H1 (cell line): ENCODE data around the gene VWA5B2. TPM values are rescaled to one million over a fixed set of nuclear protein-coding genes. Genes with fewer than 3 reads are reported as not detected.

ENCODE experiments used
- CTCF ChIA-PET: fragments of 300-600 bp; sonication (Branson Sonifier 250); formaldehyde crosslinking; loops from one replicate; lab custom pipeline; 2021; ENCODE audit not compliant: partially characterized antibody; lab: Charles Lee
- POLR2A ChIA-PET: fragments of 300-600 bp; sonication (Branson Sonifier 250); formaldehyde crosslinking; loops from one replicate; lab custom pipeline; 2021; ENCODE audit warnings: inconsistent platforms; ENCODE audit not compliant: partially characterized antibody; lab: Charles Lee
- DNase-seq, 2 experiments: peaks; one replicate each; pipeline versions ENCODE4 v3.0.0 to v3.0.0-alpha.2; 2010 to 2022; ENCODE audit warnings: low spot score in 2 of 2, low read depth in 1 of 2, mixed read lengths in 1 of 2
- FAIRE-seq: peaks from 2 replicates; lab custom pipeline; 2011; peaks lifted over from hg19 to GRCh38; lab: Jason Lieb, UNC
- H2AFZ ChIP-seq: 2 replicates; pipeline ENCODE4 v1.8.1; 2012; ENCODE audit warnings: low read length, inconsistent platforms
- H2AK5ac ChIP-seq: 2 replicates; pipeline ENCODE4 v1.6.1; 2013; ENCODE audit warnings: low read depth, low read length
- H2BK120ac ChIP-seq: replicated peaks from 2 replicates; pipeline ENCODE3; 2013; ENCODE audit warnings: low read depth, low read length, inconsistent platforms
- H2BK12ac ChIP-seq: 2 replicates; pipeline ENCODE4 v1.6.1; 2013; ENCODE audit warnings: low read depth, low read length
- H2BK15ac ChIP-seq: 2 replicates; pipeline ENCODE4 v1.6.1; 2013; ENCODE audit warnings: low read length
- H2BK20ac ChIP-seq: 2 replicates; pipeline ENCODE4 v1.6.1; 2013; ENCODE audit warnings: low read length
- H2BK5ac ChIP-seq: 2 replicates; pipeline ENCODE4 v1.6.1; 2013; ENCODE audit warnings: low read depth, low read length
- H3K14ac ChIP-seq: 2 replicates; pipeline ENCODE4 v1.6.1; 2013; ENCODE audit warnings: inconsistent platforms; ENCODE audit not compliant: insufficient read length
- H3K18ac ChIP-seq: 2 replicates; pipeline ENCODE4 v1.6.1; 2013; ENCODE audit warnings: low read length; ENCODE audit errors: extremely low read depth
- H3K23ac ChIP-seq: 2 replicates; pipeline ENCODE4 v1.6.1; 2013; ENCODE audit warnings: inconsistent platforms; ENCODE audit not compliant: insufficient read length
- H3K23me2 ChIP-seq: 2 replicates; pipeline ENCODE4 v1.6.1; 2013; ENCODE audit warnings: low read depth, low read length
- H3K27ac ChIP-seq: 2 replicates; pipeline ENCODE4 v1.6.1; 2011; ENCODE audit warnings: low read depth, low read length, inconsistent platforms
- H3K27me3 ChIP-seq, 4 experiments: replicated peaks in 1 of 4; 1 replicate in 1 of 4; 2 replicates in 3 of 4; pipeline versions ENCODE4 v1.6.1 to v1.8.1; 2011 to 2013; ENCODE audit warnings: low read length in 3 of 4, mild to moderate bottlenecking in 3 of 4, inconsistent platforms in 2 of 4, mixed read lengths in 2 of 4, moderate library complexity in 1 of 4; ENCODE audit not compliant: control insufficient read depth in 3 of 4, insufficient read depth in 3 of 4; ENCODE audit errors: extremely low read depth in 1 of 4
- H3K36me3 ChIP-seq, 4 experiments: 2 replicates each; pipeline versions ENCODE4 v1.6.1 to v1.8.1; 2011 to 2013; ENCODE audit warnings: mild to moderate bottlenecking in 4 of 4, low read length in 3 of 4, moderate library complexity in 2 of 4, control low read depth in 1 of 4, inconsistent platforms in 1 of 4; ENCODE audit not compliant: insufficient read depth in 4 of 4, control insufficient read depth in 2 of 4
- H3K4ac ChIP-seq: replicated peaks from 2 replicates; pipeline ENCODE3; 2013; ENCODE audit warnings: low read length, low read depth, mixed read lengths, inconsistent platforms; ENCODE audit not compliant: insufficient read length
- H3K4me1 ChIP-seq, 4 experiments: replicated peaks in 1 of 4; 1 replicate in 1 of 4; 2 replicates in 3 of 4; pipeline versions ENCODE4 v1.6.1 to v1.8.1; 2011 to 2013; ENCODE audit warnings: low read length in 3 of 4, inconsistent platforms in 2 of 4, mixed read lengths in 1 of 4; ENCODE audit not compliant: insufficient read depth in 4 of 4, control insufficient read depth in 3 of 4
- H3K4me2 ChIP-seq, 2 experiments: 2 replicates each; pipeline versions ENCODE4 v1.6.1 to v1.8.1; 2011 to 2013; ENCODE audit warnings: low read depth in 2 of 2, low read length in 2 of 2, control low read depth in 1 of 2, inconsistent platforms in 1 of 2, mild to moderate bottlenecking in 1 of 2; ENCODE audit not compliant: insufficient read depth in 1 of 2
- H3K4me3 ChIP-seq, 4 experiments: fragments of 200-600, 300-600 bp in 1 of 4; sonication (generic), shearing (Covaris generic), sonication (Bioruptor Twin) in 1 of 4; 2 replicates each; pipeline versions ENCODE4 v1.5.1 to v1.8.1; 2011 to 2016; ENCODE audit warnings: low read length in 4 of 4, low read depth in 3 of 4, control low read depth in 2 of 4, inconsistent platforms in 2 of 4, mild to moderate bottlenecking in 2 of 4, mixed read lengths in 1 of 4, moderate library complexity in 1 of 4; ENCODE audit not compliant: insufficient read depth in 2 of 4; ENCODE audit errors: extremely low read depth in 1 of 4
- H3K56ac ChIP-seq: replicated peaks from 2 replicates; pipeline ENCODE3; 2013; ENCODE audit warnings: low read depth, mild to moderate bottlenecking, mixed read lengths, low read length, inconsistent platforms; ENCODE audit not compliant: insufficient read length
- H3K79me1 ChIP-seq: 2 replicates; pipeline ENCODE4 v1.6.1; 2013; ENCODE audit warnings: low read depth, low read length, control low read depth
- H3K79me2 ChIP-seq, 2 experiments: 2 replicates each; pipeline versions ENCODE4 v1.6.1 to v1.8.1; 2012 to 2013; ENCODE audit warnings: low read length in 2 of 2, mild to moderate bottlenecking in 2 of 2, inconsistent platforms in 1 of 2; ENCODE audit not compliant: insufficient read depth in 2 of 2, control insufficient read depth in 1 of 2
- H3K9ac ChIP-seq, 4 experiments: replicated peaks in 1 of 4; 1 replicate in 1 of 4; 2 replicates in 3 of 4; pipeline versions ENCODE4 v1.6.1 to v1.8.1; 2011 to 2013; ENCODE audit warnings: low read depth in 3 of 4, low read length in 3 of 4, control low read depth in 2 of 4, mild to moderate bottlenecking in 2 of 4, moderate library complexity in 2 of 4, inconsistent platforms in 1 of 4; ENCODE audit errors: extremely low read depth in 1 of 4
- H3K9me3 ChIP-seq, 2 experiments: 2 replicates each; pipeline versions ENCODE4 v1.6.1 to v1.8.1; 2012 to 2013; ENCODE audit warnings: mild to moderate bottlenecking in 2 of 2, moderate library complexity in 2 of 2, control low read depth in 1 of 2, inconsistent platforms in 1 of 2, low read depth in 1 of 2, low read length in 1 of 2, mixed read lengths in 1 of 2; ENCODE audit not compliant: insufficient read depth in 2 of 2
- H4K20me1 ChIP-seq, 2 experiments: replicated peaks in 1 of 2; 2 replicates each; pipeline versions ENCODE3 to v1.8.1; 2011 to 2013; ENCODE audit warnings: inconsistent platforms in 2 of 2, low read length in 2 of 2, mild to moderate bottlenecking in 1 of 2; ENCODE audit not compliant: insufficient read depth in 2 of 2, control insufficient read depth in 1 of 2
- H4K5ac ChIP-seq: 2 replicates; pipeline ENCODE4 v1.6.1; 2013; ENCODE audit warnings: low read length, low read depth, mixed read lengths, inconsistent platforms; ENCODE audit not compliant: insufficient read length
- H4K8ac ChIP-seq: 2 replicates; pipeline ENCODE4 v1.8.0; 2013; ENCODE audit warnings: mild to moderate bottlenecking, moderate library complexity, low read length, inconsistent platforms; ENCODE audit not compliant: insufficient read depth; ENCODE audit errors: extremely low read depth
- H4K91ac ChIP-seq: replicated peaks from 2 replicates; pipeline ENCODE3; 2013; ENCODE audit warnings: low read length, mixed read lengths, inconsistent platforms; ENCODE audit not compliant: insufficient read length
- CEBPB ChIP-seq: IDR thresholded peaks from 2 replicates; pipeline ENCODE4 v1.6.1; 2012; ENCODE audit warnings: low read depth, low read length
- CREB1 ChIP-seq: IDR thresholded peaks from 2 replicates; pipeline ENCODE4 v1.6.1; 2012; ENCODE audit warnings: inconsistent platforms
- HDAC6 ChIP-seq: IDR thresholded peaks from one replicate; pipeline ENCODE4 v1.7.1; 2012; ENCODE audit warnings: low read depth, mild to moderate bottlenecking, inconsistent platforms, low read length, moderate library complexity
- KDM4A ChIP-seq: IDR thresholded peaks from one replicate; pipeline ENCODE4 v1.7.1; 2012; ENCODE audit warnings: low read depth, mild to moderate bottlenecking, moderate library complexity, low read length, inconsistent platforms; ENCODE audit not compliant: severe bottlenecking
- KDM5A ChIP-seq: fragments of 200-600 bp; IDR thresholded peaks from 2 replicates; pipeline ENCODE4 v1.7.1; 2012; ENCODE audit warnings: mild to moderate bottlenecking, low read length, inconsistent platforms, mixed read lengths
- NANOG ChIP-seq: IDR thresholded peaks from 2 replicates; pipeline ENCODE4 v1.6.1; 2011; ENCODE audit warnings: low read length, low read depth, mild to moderate bottlenecking, inconsistent platforms; ENCODE audit not compliant: insufficient read depth, poor library complexity, severe bottlenecking
- RBBP5 ChIP-seq: IDR thresholded peaks from 2 replicates; pipeline ENCODE4 v1.7.1; 2012; ENCODE audit warnings: low read depth, mild to moderate bottlenecking, inconsistent platforms, low read length, moderate library complexity, borderline replicate concordance
- SAP30 ChIP-seq: fragments of 300-600 bp; sonication (generic); IDR thresholded peaks from 2 replicates; pipeline ENCODE4 v1.7.1; 2012; ENCODE audit warnings: low read length, moderate library complexity, mild to moderate bottlenecking, inconsistent platforms; ENCODE audit not compliant: insufficient read depth, insufficient replicate concordance
- SIN3A ChIP-seq, 2 experiments: IDR thresholded peaks in 1 of 2; conservative IDR thresholded peaks in 1 of 2; 2 replicates each; pipeline ENCODE4 v1.6.1; 2011 to 2012; ENCODE audit warnings: low read length in 2 of 2, improper control_type of control experiment in 1 of 2, low read depth in 1 of 2, mild to moderate bottlenecking in 1 of 2
- TAF1 ChIP-seq: IDR thresholded peaks from 2 replicates; pipeline ENCODE4 v1.6.1; 2011; ENCODE audit warnings: mild to moderate bottlenecking, low read depth, low read length
- WGBS, 2 experiments: shearing (Covaris generic) in 1 of 2; methylation state at CpG; one replicate each; pipeline versions ENCODE4 v1.1.6 to v1.1.7; 2013 to 2015; ENCODE audit warnings: low lambda C conversion rate in 2 of 2, mixed read lengths in 2 of 2, inconsistent platforms in 1 of 2, low coverage in 1 of 2, missing lambda C conversion rate in 1 of 2; ENCODE audit not compliant: insufficient replicate concordance in 2 of 2, insufficient coverage in 1 of 2, insufficient read length in 1 of 2; ENCODE audit errors: extremely low coverage in 1 of 2, missing lambda C conversion rate in 1 of 2; 5-methylcytosine and 5-hydroxymethylcytosine counted together
- polyA plus RNA-seq, 7 experiments: library from polyadenylated mRNA; depleted of rRNA in 3 of 7; stranded (reverse) in 5 of 7; unstranded in 2 of 7; fragments of >200 nt in 5 of 7; fragments of 200-250 nt in 2 of 7; gene quantifications; 1 replicate in 5 of 7; 2 replicates in 1 of 7; 4 replicates in 1 of 7; pipeline versions ENCODE4 v1.2.1 to v1.2.3, GENCODE V29; 2011 to 2013; ENCODE audit warnings: missing spikeins in 2 of 7, mixed read lengths in 2 of 7
- total RNA-seq: library from RNA; stranded (reverse); fragmentation: NEBNext Ultra II Directional; extraction: Animal tissue kit (Norgen Biotek cat#: 25700); gene quantifications from 2 replicates; pipeline ENCODE4 v1.2.1, GENCODE V29; 2021
- TF ChIP-seq, protein P1 (sequence below), 3 experiments: IDR thresholded peaks; 1 replicate in 2 of 3; 2 replicates in 1 of 3; pipeline versions ENCODE4 v1.5.1 to v1.6.1; 2011; ENCODE audit warnings: low read length in 3 of 3, mild to moderate bottlenecking in 3 of 3, inconsistent platforms in 2 of 3, low read depth in 1 of 3, moderate library complexity in 1 of 3; ENCODE audit not compliant: insufficient read depth in 1 of 3; ENCODE audit errors: control extremely low read depth in 1 of 3

The VWA5B2 gene
- total and polyA plus RNA-seq, 2 of the 8 experiments (the other 6 are each of a cell fraction or from before 2014, with no cell fraction given), result 0.53 to 0.56 TPM

DNA sequence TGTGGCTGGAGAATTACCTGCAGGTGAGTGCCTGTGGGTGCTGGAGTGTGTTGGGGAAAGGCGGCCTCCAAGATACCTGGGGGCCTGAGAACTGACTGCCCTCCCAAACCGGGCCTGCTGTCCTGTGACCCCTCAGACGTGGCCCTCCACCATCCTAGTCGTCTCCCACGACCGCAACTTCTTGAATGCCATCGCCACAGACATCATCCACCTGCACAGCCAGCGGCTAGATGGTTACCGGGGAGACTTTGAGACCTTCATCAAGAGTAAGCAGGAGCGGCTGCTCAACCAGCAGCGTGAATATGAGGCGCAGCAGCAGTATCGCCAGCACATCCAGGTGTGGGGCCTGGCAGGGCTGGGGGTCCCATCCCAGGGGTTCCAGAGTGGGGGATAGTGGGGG is 40.0 kb upstream of the VWA5B2 start:
- POLR2A ChIA-PET, result interaction anchor here (1.2 kb wide), 1 partner anchor 11 kb away, joined by 3 read pairs; no protein-coding TSS in a partner anchor
- no peak overlapping the region for H3K4ac ChIP-seq
- peaks cover 3 to 14% of the 10 kb centered on the region in 2 experiments for H4K20me1 ChIP-seq
- WGBS, 2 experiments, result 92% methylated on average over 12 of the region's 13 CpGs; no CpG with 5 or more reads in 1 of the 2 experiments
- H2BK15ac ChIP-seq, result no peak overlapping the region
- DNase-seq (no peak), FAIRE-seq (no peak)
- H3K14ac ChIP-seq, result no peak overlapping the region
- H2BK12ac ChIP-seq, result no peak overlapping the region
- H4K91ac ChIP-seq, result no peak overlapping the region
- no peak overlapping the region for H4K5ac ChIP-seq
- no peak overlapping the region for H2AFZ ChIP-seq
- H3K9ac ChIP-seq, result no peak overlapping the region
- H3K56ac ChIP-seq, result no peak overlapping the region
- H3K4me1 ChIP-seq, result peaks cover 0 to 8% (median 5%) of the 10 kb centered on the region in 4 experiments; a peak in 6 of 7 replicates
- peaks cover 10% of the 10 kb centered on the region for H3K79me1 ChIP-seq
- no peak overlapping the region for H2BK20ac ChIP-seq
- no peak overlapping the region for H3K23ac ChIP-seq
- peaks cover 6 to 27% of the 10 kb centered on the region in 2 experiments; a peak in 3 of 4 replicates for H3K79me2 ChIP-seq
- H3K23me2 ChIP-seq, result peaks cover 15% of the 10 kb centered on the region
- H2AK5ac ChIP-seq, result no peak overlapping the region
- no peak overlapping the region for H4K8ac ChIP-seq
- H3K27ac ChIP-seq, result no peak overlapping the region
- H3K36me3 ChIP-seq, result peaks cover 17 to 60% (median 34%) of the 10 kb centered on the region in 4 experiments
- no peak overlapping the region for H2BK120ac ChIP-seq
- H3K4me3 ChIP-seq, result no peak overlapping the region
- H2BK5ac ChIP-seq, result no peak overlapping the region
- H3K18ac ChIP-seq, result no peak overlapping the region
- H3K4me2 ChIP-seq, result no peak overlapping the region
- CTCF ChIA-PET, result interaction anchor here (0.5 to 0.7 kb wide), 2 partner anchors 41 to 1435 kb away, joined by 3 read pairs; no protein-coding TSS in a partner anchor
- H3K27me3 ChIP-seq, result no peaks in the 10 kb centered on the region; a peak in 1 of 7 replicates
- H3K9me3 ChIP-seq, result no peaks in the 10 kb centered on the region; a peak in 1 of 4 replicates
- no peak for TF ChIP-seq TAF1
- TF ChIP-seq CREB1, result no peak
- TF ChIP-seq, protein P1, sequence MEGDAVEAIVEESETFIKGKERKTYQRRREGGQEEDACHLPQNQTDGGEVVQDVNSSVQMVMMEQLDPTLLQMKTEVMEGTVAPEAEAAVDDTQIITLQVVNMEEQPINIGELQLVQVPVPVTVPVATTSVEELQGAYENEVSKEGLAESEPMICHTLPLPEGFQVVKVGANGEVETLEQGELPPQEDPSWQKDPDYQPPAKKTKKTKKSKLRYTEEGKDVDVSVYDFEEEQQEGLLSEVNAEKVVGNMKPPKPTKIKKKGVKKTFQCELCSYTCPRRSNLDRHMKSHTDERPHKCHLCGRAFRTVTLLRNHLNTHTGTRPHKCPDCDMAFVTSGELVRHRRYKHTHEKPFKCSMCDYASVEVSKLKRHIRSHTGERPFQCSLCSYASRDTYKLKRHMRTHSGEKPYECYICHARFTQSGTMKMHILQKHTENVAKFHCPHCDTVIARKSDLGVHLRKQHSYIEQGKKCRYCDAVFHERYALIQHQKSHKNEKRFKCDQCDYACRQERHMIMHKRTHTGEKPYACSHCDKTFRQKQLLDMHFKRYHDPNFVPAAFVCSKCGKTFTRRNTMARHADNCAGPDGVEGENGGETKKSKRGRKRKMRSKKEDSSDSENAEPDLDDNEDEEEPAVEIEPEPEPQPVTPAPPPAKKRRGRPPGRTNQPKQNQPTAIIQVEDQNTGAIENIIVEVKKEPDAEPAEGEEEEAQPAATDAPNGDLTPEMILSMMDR (IDR thresholded peaks at IDR 0.05; ENCODE audit: control extremely low read depth in 1 of 3, insufficient read depth in 1 of 3, low read depth in 1 of 3, low read length in 3 of 3), result no peak
- no peak for TF ChIP-seq KDM5A
- no peak for TF ChIP-seq HDAC6
- TF ChIP-seq CEBPB, result no peak
- no peak for TF ChIP-seq KDM4A
- TF ChIP-seq RBBP5, result no peak
- no peak for TF ChIP-seq SAP30
- no peak for TF ChIP-seq NANOG
- no peak for TF ChIP-seq SIN3A (conservative IDR thresholded peaks at IDR 0.05 in 1 of 2, IDR thresholded peaks at IDR 0.05 in 1 of 2; ENCODE audit: low read depth in 1 of 2, low read length in 2 of 2)
